Calu3 (cell line): ENCODE data around the gene PRR5. TPM values are rescaled to one million over a fixed set of nuclear protein-coding genes. Genes with fewer than 3 reads are reported as not detected.

ENCODE experiments used
- BruUV-seq: library from RNA; stranded (reverse); fragments of 400-500 nt; replicated peaks from 2 replicates; lab custom pipeline; 2021; lab: Mats Ljungman, UMichigan
- CTCF ChIA-PET: fragments of 300-600 bp; sonication (Branson Sonifier 250); formaldehyde crosslinking; loops from one replicate; lab custom pipeline; 2022; ENCODE audit warnings: antibody characterized with exemption; lab: Charles Lee
- DNase-seq: peaks from one replicate; pipeline ENCODE4 v3.0.0; 2022
- H3K27ac Mint-ChIP-seq: one replicate; pipeline ENCODE4 v1.8.0; 2022; ENCODE audit warnings: mixed read lengths; ENCODE audit not compliant: unreplicated experiment
- H3K27me3 Mint-ChIP-seq: one replicate; pipeline ENCODE4 v1.8.0; 2022; ENCODE audit warnings: mixed read lengths; ENCODE audit not compliant: unreplicated experiment
- H3K36me3 Mint-ChIP-seq: one replicate; pipeline ENCODE4 v1.8.0; 2022; ENCODE audit warnings: mild to moderate bottlenecking, moderate library complexity, mixed read lengths; ENCODE audit not compliant: insufficient read depth, unreplicated experiment
- H3K4me1 Mint-ChIP-seq: one replicate; pipeline ENCODE4 v1.8.0; 2022; ENCODE audit warnings: mild to moderate bottlenecking, low read depth, mixed read lengths; ENCODE audit not compliant: unreplicated experiment
- H3K4me3 Mint-ChIP-seq: one replicate; pipeline ENCODE4 v1.8.0; 2022; ENCODE audit warnings: mild to moderate bottlenecking, low read depth, moderate library complexity, mixed read lengths; ENCODE audit not compliant: unreplicated experiment
- H3K9me3 Mint-ChIP-seq: one replicate; pipeline ENCODE4 v1.8.0; 2022; ENCODE audit warnings: low read depth, mixed read lengths; ENCODE audit not compliant: unreplicated experiment
- CTCF ChIP-seq: fragments of 200-600 bp; IDR thresholded peaks from one replicate; pipeline ENCODE4 v1.8.0; 2022; ENCODE audit warnings: antibody characterized with exemption; ENCODE audit not compliant: unreplicated experiment
- intact Hi-C: fragments of 100-400 bp; cut with micrococcal nuclease; formaldehyde crosslinking; loops from one replicate; pipeline ENCODE4 v1.10.0; 2022; ENCODE audit not compliant: unreplicated experiment
- total RNA-seq: library from RNA; stranded (reverse); gene quantifications from 2 replicates; pipeline ENCODE4 v1.2.3, GENCODE V29; 2022

The PRR5 gene
- total RNA-seq, 1 experiment from 2014 or later = 12.5 TPM

DNA sequence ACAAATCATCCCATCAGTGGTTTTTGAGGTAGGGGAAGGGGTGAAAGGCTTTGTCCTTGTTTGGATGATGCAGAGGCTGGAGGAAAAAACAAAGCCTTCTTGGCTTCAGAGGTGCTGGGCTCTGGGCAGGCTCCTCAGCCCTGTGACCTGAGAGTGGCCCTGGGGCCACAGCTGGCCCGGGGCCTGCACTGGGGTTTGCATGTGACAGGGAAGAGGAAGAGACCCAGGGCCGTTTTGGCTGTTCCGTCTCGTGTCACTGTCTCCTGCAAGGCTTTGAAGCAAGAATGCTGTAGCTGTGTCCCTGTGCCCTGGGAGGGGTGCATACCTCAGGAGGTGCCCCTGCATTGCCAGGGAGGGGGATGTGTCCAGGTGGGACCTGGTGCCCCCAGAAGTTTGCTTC lies 63.0 kb downstream of the PRR5 start:
- no peaks in the 10 kb centered on the region for H3K9me3 Mint-ChIP-seq
- no peak for TF ChIP-seq CTCF
- no peak for DNase-seq
- CTCF ChIA-PET = no interaction called here
- H3K27ac Mint-ChIP-seq = no peak overlapping the region
- no peaks in the 10 kb centered on the region for H3K4me1 Mint-ChIP-seq
- no peaks in the 10 kb centered on the region for H3K27me3 Mint-ChIP-seq
- intact Hi-C loops = no loop called here
- BruUV-seq = no TSS peak
- peaks cover 49% of the 10 kb centered on the region for H3K36me3 Mint-ChIP-seq
- H3K4me3 Mint-ChIP-seq = no peak overlapping the region

GRCh38 chr22:44765571-44766285 lies 63.7 kb downstream of the PRR5 start:
- CTCF ChIA-PET = interaction anchor here (0.6 kb wide), 1 partner anchor 12 kb away, joined by 4 read pairs; no protein-coding TSS in a partner anchor
- H3K27ac Mint-ChIP-seq = no peak overlapping the region
- peaks cover 46% of the 10 kb centered on the region for H3K36me3 Mint-ChIP-seq
- no peaks in the 10 kb centered on the region for H3K9me3 Mint-ChIP-seq
- no peak for DNase-seq
- intact Hi-C loops = no loop called here
- H3K4me1 Mint-ChIP-seq = no peaks in the 10 kb centered on the region
- BruUV-seq = no TSS peak
- H3K27me3 Mint-ChIP-seq = no peaks in the 10 kb centered on the region
- H3K4me3 Mint-ChIP-seq = no peak overlapping the region
- no peak for TF ChIP-seq CTCF

DNA sequence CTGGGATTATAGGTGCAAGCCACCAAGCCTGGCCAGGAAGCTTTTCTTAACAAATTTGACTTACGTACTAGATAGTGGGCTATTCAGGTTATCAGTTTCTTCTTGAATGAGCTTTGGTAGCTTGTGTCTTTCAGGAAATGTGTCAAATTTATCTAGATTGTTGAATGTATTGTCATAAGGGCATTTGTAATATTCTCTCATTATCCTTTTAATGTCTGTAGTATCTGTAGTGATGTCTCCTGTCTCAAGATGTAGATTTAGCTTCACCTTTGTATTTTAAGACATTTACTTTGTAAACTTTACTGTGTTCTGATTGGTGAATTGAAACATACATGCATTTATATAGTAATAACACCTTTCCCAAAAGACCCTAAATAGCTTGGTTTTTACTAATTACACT lies 71.1 kb downstream of the PRR5 start:
- Mint-ChIP-seq H3K4me3 (no peak overlapping the region), H3K9me3 (no peaks in the 10 kb centered on the region), H3K27ac (no peak overlapping the region), H3K36me3 (peaks cover 19% of the 10 kb centered on the region), H3K4me1 (peaks cover 7% of the 10 kb centered on the region), H3K27me3 (no peaks in the 10 kb centered on the region)
- no peak for TF ChIP-seq CTCF
- CTCF ChIA-PET = no interaction called here
- no peak for DNase-seq
- BruUV-seq = no TSS peak
- intact Hi-C loops = no loop called here

GRCh38 chr22:44775862-44776261 lies 73.9 kb downstream of the PRR5 start:
- Mint-ChIP-seq H3K4me3 (no peak overlapping the region), H3K36me3 (peaks cover 22% of the 10 kb centered on the region), H3K4me1 (peaks cover 7% of the 10 kb centered on the region), H3K9me3 (no peaks in the 10 kb centered on the region), H3K27ac (no peak overlapping the region), H3K27me3 (no peaks in the 10 kb centered on the region)
- no peak for TF ChIP-seq CTCF
- intact Hi-C loops = no loop called here
- CTCF ChIA-PET = no interaction called here
- DNase-seq = no peak
- BruUV-seq = no TSS peak
